Erythroblast (primary cell): ENCODE results near the gene MGAT5B.

ENCODE experiments used
- GATA1 ChIP-seq: IDR thresholded peaks from 2 replicates; pipeline ENCODE4 v1.6.1; 2011; ENCODE audit warnings: low read depth, mild to moderate bottlenecking, control low read depth, low read length, moderate library complexity
- POLR2A ChIP-seq: IDR thresholded peaks from 2 replicates; pipeline ENCODE4 v1.6.1; 2011; ENCODE audit warnings: mild to moderate bottlenecking, low read length

DNA sequence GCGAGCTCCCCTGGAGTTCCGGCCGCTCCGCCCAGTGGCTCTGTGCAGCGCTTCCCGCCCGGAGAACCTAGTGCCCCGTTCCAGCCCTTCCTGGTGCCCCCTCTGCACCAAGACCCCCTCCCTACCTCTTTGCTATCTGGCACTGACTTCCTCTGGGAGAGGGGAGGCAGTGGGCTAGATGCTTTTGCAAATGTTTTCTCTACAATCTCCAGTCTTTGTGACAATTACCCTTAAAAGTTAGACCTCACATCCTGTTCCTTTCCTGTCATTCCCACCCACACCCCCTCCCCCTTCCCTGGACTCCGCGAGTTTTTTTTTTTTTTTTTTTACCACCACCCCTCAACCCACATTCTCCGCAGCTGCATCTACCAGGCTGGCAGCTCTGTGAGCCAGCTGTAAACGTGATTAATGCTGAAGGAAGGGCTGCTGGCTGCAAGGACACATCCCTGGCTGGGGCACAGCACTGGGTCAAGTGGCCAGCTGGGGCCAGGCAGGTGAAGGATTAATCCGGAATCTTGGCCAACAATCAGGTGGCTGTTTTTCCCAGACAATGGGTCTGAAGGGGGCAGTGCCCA lies 101.5 kb downstream of the MGAT5B start:
- TF ChIP-seq POLR2A (no peak), GATA1 (no peak)
